Glutamatergic neuron (in vitro differentiated cells): Measurements from ENCODE around the gene CNTFR. TPM values are rescaled to one million over a fixed set of nuclear protein-coding genes. Genes with fewer than 3 reads are reported as not detected.

Experiments
- DNase-seq: peaks from one replicate; pipeline ENCODE4 v3.0.0; 2022
- H3K27ac Mint-ChIP-seq: one replicate; pipeline ENCODE4 v1.8.0; 2020; ENCODE audit warnings: mild to moderate bottlenecking, mixed read lengths, inconsistent platforms; ENCODE audit not compliant: unreplicated experiment
- H3K27me3 Mint-ChIP-seq: one replicate; pipeline ENCODE4 v1.8.0; 2020; ENCODE audit warnings: mild to moderate bottlenecking, moderate library complexity, mixed read lengths, inconsistent platforms; ENCODE audit not compliant: unreplicated experiment
- H3K36me3 Mint-ChIP-seq: one replicate; pipeline ENCODE4 v1.8.0; 2020; ENCODE audit warnings: mild to moderate bottlenecking, mixed read lengths, inconsistent platforms; ENCODE audit not compliant: unreplicated experiment
- H3K4me1 Mint-ChIP-seq: one replicate; pipeline ENCODE4 v1.8.0; 2020; ENCODE audit warnings: mild to moderate bottlenecking, low read depth, mixed read lengths, inconsistent platforms; ENCODE audit not compliant: unreplicated experiment
- H3K4me3 Mint-ChIP-seq: one replicate; pipeline ENCODE4 v1.8.0; 2020; ENCODE audit warnings: mild to moderate bottlenecking, mixed read lengths, inconsistent platforms; ENCODE audit not compliant: unreplicated experiment
- H3K9me3 Mint-ChIP-seq: one replicate; pipeline ENCODE4 v1.8.0; 2020; ENCODE audit warnings: mild to moderate bottlenecking, moderate library complexity, mixed read lengths, inconsistent platforms; ENCODE audit not compliant: unreplicated experiment
- total RNA-seq: library from RNA; stranded (reverse); fragmentation: NEBNext Ultra II Directional; extraction: Animal tissue kit (Norgen Biotek cat#: 25700); gene quantifications from one replicate; pipeline ENCODE4 v1.2.1, GENCODE V29; 2021; ENCODE audit not compliant: unreplicated experiment
- TF ChIP-seq, protein P1 (sequence below): fragments of 200-600 bp; sonication (generic); IDR thresholded peaks from one replicate; pipeline ENCODE4 v1.5.0; 2021; ENCODE audit not compliant: partially characterized antibody, unreplicated experiment

The CNTFR gene
- total RNA-seq, 1 donor from 2014 or later: 170 TPM

GRCh38 chr9:34513567-34514214, 75.8 kb downstream of the CNTFR start:
- peaks cover 1% of the 10 kb centered on the region for H3K9me3 Mint-ChIP-seq
- TF ChIP-seq, protein P1, sequence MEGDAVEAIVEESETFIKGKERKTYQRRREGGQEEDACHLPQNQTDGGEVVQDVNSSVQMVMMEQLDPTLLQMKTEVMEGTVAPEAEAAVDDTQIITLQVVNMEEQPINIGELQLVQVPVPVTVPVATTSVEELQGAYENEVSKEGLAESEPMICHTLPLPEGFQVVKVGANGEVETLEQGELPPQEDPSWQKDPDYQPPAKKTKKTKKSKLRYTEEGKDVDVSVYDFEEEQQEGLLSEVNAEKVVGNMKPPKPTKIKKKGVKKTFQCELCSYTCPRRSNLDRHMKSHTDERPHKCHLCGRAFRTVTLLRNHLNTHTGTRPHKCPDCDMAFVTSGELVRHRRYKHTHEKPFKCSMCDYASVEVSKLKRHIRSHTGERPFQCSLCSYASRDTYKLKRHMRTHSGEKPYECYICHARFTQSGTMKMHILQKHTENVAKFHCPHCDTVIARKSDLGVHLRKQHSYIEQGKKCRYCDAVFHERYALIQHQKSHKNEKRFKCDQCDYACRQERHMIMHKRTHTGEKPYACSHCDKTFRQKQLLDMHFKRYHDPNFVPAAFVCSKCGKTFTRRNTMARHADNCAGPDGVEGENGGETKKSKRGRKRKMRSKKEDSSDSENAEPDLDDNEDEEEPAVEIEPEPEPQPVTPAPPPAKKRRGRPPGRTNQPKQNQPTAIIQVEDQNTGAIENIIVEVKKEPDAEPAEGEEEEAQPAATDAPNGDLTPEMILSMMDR: no peak
- H3K4me1 Mint-ChIP-seq: peaks cover 40% of the 10 kb centered on the region
- no peak overlapping the region for H3K27ac Mint-ChIP-seq
- peaks cover 6% of the 10 kb centered on the region for H3K27me3 Mint-ChIP-seq
- DNase-seq: peak; percentile 61
- peak overlapping the region; percentile 59 for H3K4me3 Mint-ChIP-seq
- no peaks in the 10 kb centered on the region for H3K36me3 Mint-ChIP-seq

DNA sequence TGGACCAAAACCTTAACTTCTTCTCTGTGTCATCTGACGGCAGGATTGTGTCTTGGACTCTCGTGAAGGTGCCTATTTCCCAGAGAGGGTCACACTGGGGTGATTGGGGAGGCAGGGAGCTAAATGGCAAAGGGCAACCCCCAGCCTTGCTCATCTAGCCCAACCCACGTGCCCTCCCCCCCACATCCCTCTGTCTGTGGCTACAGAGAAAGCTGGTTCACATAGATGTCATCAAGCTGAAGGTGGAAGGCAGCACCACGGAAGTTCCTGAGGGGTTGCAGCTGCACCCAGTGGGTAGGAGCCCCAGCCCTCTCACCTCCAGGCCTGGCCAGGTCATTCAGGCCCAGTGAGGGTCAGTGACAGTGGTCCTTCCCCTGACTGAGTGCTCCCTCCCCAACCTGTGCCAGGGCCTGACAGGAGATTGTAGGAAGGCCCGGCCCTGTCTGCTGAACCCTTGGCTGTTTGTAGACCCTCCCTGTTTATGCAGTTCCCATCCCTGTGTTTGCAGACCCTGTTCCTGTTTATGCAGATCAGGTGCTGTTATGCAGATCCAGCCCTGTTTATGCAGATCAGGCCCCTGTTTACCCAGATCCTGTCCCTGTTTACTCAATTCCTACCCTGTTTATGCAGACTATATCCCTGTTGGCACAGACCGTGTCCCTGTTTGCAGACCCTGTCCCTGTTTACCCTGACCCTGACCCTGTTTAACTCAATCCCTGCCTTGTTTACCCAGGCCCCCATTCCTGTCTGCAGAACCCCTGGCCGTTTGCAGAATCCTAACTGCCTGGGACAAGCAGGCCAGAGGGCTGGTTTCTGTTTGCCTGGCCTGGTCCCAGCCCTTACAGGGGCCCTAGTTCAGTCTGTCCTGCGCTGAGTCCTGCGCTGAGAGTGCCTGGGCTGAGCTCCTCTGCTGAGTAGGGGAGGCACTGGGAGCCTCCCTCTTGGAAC, 77.1 kb downstream of the CNTFR start:
- no peak for DNase-seq
- TF ChIP-seq, protein P1: no peak
- Mint-ChIP-seq H3K27ac (no peak overlapping the region), H3K4me1 (peaks cover 38% of the 10 kb centered on the region), H3K36me3 (no peaks in the 10 kb centered on the region), H3K9me3 (peaks cover 1% of the 10 kb centered on the region), H3K4me3 (peak overlapping the region; percentile 63), H3K27me3 (peaks cover 6% of the 10 kb centered on the region)

GRCh38 chr9:34510497-34511468, 78.7 kb downstream of the CNTFR start:
- TF ChIP-seq, protein P1: no peak
- Mint-ChIP-seq H3K9me3 (peaks cover 1% of the 10 kb centered on the region), H3K27ac (no peak overlapping the region), H3K36me3 (no peaks in the 10 kb centered on the region), H3K4me3 (no peak overlapping the region), H3K27me3 (peaks cover 3% of the 10 kb centered on the region), H3K4me1 (peaks cover 37% of the 10 kb centered on the region)
- DNase-seq: no peak

GRCh38 chr9:34508951-34509350, 80.6 kb downstream of the CNTFR start:
- no peak for DNase-seq
- peaks cover 6% of the 10 kb centered on the region for H3K9me3 Mint-ChIP-seq
- peaks cover 32% of the 10 kb centered on the region for H3K4me1 Mint-ChIP-seq
- H3K36me3 Mint-ChIP-seq: peaks cover 5% of the 10 kb centered on the region
- no peak overlapping the region for H3K27ac Mint-ChIP-seq
- TF ChIP-seq, protein P1: no peak
- peak overlapping the region; percentile 11 for H3K4me3 Mint-ChIP-seq
- peaks cover 3% of the 10 kb centered on the region for H3K27me3 Mint-ChIP-seq
